Skeletal muscle cell (primary cell): ENCODE data around the gene IL27RA.
"Not testable (repeated sequence)": the region's sequence is repeated elsewhere in the genome, so short reads cannot be mapped to it uniquely, and the experiment has no call there.

Experiments used
- DNase-seq: peaks from one replicate; pipeline ENCODE4 v3.0.0-alpha.2; 2010; ENCODE audit warnings: low read depth
- H3K4me3 ChIP-seq: 2 replicates; pipeline ENCODE4 v1.5.1; 2011; ENCODE audit warnings: low read depth, mild to moderate bottlenecking, control low read depth, low read length, moderate library complexity

Gene IL27RA

DNA sequence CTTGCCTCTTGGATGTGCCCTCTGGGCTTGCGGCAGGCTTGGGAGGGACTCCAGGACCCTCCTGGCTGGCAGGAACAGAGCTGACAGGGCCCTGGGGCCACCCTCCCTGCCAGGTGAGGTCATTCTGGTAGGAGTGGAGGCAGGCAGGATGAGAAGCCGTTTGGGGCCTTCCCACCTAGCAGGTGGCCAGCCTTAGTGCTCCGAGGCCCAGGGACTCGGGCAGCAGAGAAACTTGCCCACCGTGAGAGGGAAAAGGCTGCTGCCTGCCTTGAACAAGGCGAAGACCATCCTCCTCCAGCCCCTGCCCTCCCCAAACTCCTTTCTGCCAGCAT is 34.0 kb upstream of the IL27RA start:
- H3K4me3 ChIP-seq, result no peak overlapping the region
- DNase-seq, result no peak

DNA sequence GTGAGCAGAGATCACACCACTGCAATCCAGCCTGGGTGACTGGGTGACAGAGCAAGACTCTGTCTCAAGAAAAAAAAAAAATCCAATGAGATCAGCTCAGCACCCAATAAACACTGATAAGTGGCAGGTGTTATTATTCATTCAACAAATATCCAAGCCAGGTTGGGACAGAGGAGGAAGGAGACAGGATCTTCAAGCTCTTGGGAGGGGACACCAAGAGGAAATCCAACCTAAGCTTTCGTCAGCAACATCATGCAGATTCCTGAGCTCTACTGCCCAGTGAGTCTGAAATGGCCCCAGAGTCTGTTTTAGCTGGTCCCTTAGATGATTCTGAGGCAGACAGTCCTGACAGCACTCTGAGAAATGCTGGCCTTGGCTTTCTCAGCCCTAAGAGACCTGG is 33.1 kb upstream of the IL27RA start:
- no peak for DNase-seq
- no peak overlapping the region for H3K4me3 ChIP-seq

DNA sequence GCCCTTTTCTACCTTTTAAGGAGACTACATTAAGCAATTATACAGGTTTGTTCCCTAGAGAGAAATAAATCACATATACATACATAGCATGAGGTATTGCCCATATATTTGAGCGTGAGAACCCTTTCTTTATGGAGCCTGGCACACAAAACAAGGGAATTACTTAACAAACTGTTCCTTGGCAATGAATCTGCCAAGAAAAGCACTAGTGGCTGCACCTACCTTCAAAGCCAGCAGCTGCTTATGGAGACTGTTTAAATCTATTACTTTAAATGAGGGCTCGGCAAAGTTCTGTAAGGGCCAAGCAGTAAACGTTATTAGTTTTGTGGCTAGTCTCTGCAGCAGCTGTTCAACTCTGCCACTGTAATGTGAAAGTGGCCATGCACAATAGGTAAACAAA is 32.5 kb upstream of the IL27RA start:
- H3K4me3 ChIP-seq, result no peak overlapping the region
- DNase-seq, result no peak

DNA sequence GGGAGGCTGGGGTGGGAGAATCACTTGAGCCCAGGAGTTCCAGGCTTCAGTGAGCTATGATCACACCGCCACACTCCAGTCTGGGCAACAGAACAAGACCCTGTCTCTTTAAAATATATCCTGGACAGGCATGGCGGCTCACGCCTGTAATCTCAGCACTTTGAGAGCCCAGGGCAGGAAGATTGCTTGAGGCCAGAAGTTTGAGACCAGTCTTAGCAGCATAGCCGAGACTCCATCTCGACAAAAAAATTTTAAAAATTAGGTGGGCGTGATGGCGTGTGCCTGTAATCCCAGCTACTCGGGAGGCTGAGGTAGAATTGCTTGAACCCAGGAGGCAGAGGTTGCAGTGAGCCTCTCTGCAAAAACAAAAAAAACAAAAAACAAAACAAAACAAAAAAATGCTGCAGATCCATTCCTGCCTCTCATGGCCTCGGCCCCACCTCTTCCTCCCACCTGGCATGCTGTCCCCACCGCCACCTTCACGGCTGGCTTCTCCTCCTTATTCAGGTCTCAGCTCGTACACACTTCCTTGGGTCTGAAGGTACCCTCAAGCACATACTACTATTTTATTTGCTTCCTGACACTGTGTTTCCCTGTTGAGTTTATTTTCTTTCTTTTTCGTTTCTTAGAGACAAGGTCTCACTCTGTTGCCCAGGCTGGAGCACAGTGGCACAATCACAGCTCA is 30.7 kb upstream of the IL27RA start:
- H3K4me3 ChIP-seq, result no peak overlapping the region
- no peak for DNase-seq

DNA sequence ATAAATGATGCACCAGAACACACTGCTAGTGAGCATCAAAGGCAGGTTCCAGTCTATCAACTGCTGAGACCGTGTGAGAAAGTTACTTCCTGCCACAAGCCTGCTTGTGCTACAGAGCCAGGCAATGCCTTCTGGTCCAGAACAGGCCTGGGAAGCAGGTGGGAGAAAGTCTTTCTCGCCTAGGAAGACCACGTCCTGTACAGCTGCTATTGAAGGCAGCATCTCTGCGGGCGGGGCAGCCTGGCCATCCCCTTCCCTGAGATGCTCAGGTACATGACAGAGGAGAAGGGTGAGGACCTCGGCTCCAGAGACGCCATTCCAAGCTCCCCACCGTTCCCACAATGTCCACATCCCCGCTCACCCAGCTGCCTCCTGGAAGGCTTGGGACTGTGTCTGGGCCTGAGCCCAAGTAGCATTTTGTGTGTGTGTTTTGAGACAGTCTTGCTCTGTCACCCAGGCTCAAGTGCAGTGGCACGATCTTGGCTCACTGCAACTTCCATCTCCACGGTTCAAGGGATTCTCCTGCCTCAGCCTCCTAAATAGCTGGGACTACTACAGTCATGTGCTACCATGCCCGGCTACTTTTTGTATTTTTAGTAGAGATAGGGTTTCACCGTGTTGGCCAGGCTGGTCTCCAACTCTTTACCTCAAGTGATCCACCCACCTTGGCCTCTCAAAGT is 28.9 kb upstream of the IL27RA start:
- no peak overlapping the region for H3K4me3 ChIP-seq
- DNase-seq, result no peak

DNA sequence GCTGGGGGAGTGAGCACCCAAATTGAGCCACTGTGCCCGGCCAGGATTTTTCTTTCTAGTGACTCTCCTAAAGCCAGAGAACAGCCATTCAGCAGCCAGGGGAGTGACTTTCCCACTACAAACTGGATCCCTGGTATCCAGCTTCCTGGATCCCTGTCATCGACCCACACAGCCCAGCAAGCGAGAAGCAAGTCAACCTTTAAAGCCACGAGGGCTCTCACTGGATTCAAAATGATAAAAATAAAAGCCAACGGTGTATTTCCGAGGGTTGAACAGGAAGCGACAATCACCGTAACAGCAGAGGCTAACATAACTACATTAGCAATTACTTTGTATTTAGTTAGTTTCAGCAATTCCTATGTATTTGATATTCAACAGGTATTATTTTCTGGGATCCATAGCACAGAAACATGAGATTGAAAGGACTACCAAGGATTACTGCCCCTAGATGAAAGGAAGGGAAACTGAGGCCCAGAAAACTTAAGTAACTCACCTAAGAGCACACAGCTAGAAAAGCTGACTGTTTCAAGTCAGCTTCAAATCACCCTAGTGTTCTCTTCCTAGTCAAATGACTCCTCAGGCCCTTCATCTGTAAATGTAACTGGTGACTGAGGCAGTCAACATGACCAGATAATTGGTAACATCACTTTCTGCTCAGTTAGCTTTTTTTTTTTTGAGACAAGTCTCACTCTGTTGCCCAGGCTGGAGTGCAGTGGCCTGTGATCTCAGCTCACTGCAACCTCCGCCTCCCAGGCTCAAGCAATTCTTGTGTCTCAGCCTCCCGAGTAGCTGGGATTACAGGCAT is 28.1 kb upstream of the IL27RA start:
- H3K4me3 ChIP-seq, result no peak overlapping the region
- no peak for DNase-seq

DNA sequence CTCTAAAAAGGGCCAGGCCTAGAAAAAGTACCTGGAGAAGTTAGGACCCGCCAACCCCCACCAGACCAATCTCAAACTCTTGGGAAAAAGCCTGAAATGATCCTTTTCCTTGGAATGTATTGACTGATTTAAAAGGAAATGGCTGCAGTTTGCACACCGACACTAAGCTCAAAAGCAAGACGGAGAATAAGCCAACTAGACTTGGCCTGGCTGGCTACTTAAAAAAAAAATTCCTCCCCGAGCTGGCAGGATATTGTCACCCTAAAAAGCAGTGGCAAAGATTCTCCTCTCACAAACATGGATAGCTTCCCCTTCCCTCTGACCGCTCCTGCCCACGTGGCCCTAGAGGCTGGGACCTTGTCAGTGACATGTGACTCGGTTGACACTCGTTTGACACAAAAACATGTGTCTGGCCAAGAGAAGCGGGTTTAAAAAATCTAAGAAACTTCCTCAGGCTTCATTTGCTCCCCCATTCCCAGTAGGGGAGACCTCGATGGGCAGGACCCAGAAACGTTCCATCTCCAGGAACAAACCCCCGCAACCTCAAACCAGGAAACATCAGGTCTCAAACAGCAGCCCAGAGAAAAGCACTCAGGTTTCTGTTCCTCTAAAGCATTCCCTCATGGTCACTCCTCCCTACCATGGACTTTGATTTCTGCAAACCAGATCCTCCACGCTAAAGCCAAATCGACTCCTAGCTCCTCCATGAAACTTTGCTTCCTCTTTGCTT is 26.8 kb upstream of the IL27RA start:
- H3K4me3 ChIP-seq, result no peak overlapping the region
- no peak for DNase-seq

DNA sequence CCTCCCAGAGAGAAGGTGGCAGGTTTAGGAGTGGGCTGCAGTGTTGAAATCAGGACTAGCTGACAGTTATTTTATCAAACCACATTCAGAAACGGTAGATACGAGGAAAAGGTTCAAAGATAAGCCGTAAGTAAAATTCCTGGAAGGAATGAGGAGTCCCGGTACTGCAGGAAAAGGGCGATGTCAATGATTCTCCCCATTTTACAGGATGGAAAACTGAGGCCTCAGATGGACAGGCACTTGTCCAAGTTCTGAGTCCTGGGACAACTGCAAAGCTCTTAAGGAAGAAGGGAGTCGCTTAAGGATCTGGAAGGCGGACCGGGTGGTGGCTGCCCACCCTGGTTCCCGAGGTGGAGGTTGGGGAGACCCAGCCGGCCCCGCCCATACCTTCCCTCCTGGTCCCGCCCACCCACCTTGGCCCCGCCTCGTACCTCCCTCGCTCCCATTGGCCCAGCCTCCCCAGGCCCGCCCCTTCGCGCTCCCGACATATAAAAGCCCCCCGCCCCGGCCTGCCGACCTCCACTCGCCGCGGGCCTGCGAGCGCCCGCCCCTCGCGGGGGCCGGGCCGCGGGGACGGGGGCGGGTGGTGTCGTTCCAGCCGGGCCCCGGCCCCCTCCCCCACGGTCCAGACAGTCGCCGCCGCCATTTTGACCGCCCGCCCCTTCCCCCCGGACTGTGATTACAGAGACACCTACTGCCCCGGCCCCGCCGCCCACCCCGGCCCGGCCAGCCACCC is 26.0 kb upstream of the IL27RA start:
- peak; percentile 47 for DNase-seq
- peak overlapping the region; percentile 72 for H3K4me3 ChIP-seq

DNA sequence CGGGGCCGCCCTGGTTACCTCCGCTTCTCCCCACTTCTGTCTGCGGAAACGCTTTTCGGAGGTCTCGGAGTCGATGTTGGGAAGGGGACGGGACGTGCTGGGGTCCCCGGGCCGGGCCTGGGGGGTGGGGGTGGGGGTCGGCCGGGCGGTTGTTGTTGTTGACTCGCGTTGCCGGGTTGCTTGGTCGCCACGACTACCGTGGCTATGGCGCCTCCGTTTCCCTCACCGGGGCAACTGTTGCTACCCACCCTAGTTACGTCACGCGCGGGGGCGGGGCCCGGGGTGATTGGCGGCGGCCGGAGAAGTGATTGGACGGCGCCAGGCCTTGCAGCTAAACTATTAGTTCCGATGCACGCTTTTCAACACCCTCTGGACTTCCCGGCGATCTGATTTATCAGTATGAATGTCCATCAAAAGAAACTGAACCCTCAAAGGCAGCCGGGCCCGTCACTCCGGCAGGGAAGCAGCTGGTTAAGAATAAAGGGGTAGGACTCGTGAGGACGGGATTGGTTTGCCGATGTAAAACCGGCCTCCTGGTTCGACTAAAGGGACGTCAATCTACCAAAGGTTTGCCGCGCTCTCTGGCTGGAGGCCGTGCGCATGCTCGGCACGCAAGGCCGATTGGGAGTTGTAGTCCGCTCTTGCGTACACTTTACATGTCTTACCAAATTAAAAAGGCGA is 25.3 kb upstream of the IL27RA start, which contains the start of gene RFX1:
Gene RFX1 (minus strand): TSS at position 236 of the 681 bp plus-strand sequence. CDS start 12,477 bp downstream, outside the sequence.
- peak within 1 kb of the TSS; percentile 72 for H3K4me3 ChIP-seq
- DNase-seq, result peak; percentile 100

DNA sequence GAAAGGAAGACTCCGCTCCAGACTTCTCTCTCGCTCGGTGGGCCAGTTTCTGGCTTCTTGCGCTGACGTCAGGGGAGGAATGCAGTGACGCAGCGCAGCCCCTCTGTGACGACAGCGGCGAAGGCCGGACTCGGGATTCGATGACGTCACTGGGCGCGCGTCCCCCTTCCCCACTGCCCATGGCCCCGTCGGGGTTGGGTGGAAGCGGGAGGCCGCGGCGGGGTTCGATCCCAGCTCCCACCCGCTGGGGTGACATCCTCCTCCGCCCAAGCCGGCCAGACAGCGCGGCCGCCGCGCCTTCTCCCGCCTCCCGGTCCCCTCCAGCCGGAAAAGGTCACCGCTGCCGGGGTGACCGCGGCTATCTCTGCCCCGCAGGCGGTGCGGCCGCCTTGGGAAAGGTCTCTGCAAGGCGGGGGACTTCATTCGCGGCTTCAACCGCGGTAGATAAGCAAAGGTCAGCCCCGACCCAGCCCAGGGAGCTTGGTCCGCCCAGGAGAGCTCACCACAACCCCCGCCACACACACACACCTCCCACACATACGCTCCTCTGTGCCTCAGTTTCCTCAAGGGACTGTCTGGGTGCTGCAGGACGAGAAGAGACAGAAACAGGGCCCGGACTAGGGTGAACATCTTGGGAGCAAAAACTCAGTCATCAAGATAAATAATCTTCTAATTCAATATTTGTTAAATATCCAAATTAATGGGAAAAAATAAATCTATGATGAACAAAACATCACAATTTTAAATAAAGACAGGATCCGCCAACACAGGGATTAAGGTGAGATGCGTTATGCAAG is 24.6 kb upstream of the IL27RA start:
- H3K4me3 ChIP-seq, result peak overlapping the region; percentile 72
- DNase-seq, result no peak

DNA sequence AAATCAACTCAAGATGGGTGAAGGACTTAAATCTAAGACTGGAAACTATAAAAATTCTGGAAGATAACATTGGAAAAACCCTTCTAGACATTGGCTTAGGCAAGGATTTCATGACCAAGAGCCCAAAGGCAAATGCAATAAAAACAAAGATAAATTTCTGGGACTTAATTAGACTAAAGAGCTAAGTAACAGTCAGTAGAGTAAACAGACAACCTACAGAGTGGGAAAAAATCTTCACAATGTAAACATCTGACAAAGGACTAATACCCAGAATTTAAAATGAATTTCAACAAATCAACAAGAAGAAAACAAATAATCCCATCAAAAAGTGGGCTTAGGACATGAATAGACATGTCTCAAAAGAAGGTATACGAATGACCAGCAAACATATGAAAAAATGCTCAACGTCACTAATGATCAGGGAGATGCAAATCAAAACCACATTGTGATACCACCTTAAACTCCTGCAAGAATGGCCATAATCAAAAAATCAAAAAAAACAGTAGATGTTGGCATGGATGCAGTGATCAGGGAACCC is 19.1 kb upstream of the IL27RA start:
- DNase-seq, result no peak
- H3K4me3 ChIP-seq, result no peak overlapping the region

DNA sequence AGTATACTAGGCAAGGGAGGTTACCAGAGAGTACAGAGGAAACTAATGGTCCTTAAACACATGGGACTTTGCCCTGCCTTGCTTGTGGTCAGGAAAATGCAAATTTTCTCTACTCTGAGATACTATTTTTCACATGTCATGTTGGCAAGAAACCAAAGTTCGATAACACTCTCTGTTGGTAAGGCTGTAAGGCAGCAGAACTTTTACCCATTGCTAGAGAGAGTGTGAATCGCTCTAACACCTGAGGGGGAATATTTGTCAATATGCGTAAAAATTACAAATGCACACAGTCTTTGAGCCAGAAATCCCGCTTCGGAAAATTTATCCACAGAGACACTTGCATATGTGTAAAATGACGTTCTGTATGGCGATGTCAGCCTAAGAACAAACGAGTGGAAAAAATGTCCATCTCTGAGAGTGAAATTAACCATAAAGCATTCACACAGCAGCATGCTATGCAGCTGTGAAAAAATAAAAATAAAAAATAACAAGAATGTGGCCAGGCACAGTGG is 16.0 kb upstream of the IL27RA start:
- DNase-seq, result no peak
- no peak overlapping the region for H3K4me3 ChIP-seq

DNA sequence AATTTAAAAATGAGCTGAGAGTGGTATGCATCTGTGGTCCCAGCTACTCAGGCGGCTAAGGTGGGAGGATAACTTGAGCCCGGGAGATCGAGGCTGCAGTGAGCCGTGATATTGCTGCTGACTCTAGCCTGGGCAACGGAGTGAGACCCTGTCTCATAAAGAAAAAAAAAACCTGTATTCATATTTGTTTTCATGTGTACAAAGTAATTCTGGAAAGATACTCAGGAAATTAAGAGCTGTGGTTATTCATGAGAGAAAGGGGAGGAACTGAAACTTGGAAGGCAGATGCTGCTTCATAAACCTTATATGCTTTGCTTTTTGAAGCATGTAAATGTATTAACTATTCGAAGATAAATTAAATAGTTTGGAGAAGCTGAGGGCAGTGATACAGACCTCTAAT is 12.5 kb upstream of the IL27RA start:
- DNase-seq, result no peak
- no peak overlapping the region for H3K4me3 ChIP-seq

DNA sequence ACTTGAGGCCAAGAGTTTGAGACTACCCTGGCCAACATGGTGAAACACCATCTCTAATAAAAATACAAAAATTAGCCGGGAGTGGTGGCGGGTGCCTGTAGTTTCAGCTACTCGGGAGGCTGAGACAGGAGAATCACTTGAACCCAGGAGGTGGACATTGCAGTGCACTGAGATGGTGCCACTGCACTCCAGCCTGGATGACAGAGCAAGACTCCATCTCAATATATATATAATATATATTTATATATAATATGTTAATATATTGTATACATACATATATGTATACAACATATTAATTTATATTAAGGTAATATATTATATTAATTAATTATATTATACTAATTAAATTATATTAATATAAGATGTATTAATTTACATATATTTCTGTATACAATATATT is 11.8 kb upstream of the IL27RA start:
- H3K4me3 ChIP-seq, DNase-seq: not testable (repeated sequence)

DNA sequence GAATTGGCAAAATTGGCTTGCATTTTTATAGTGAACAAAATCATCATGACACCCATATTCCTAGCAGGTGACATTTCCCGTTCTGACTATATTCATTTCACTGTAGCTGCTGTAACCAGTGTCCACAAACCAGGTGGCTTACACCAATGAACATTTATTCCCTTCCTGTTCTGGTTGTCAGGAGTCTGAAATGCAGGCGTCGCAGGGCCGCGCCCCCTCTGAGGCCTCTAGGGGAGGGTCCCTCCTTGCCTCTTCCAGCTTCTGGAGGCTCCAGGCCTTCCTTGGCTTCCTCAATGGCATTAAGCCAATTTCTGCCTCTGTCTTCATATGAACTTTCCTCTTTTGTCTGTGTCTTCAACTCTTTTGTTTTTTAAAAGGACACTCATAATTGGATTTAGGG is 10.1 kb upstream of the IL27RA start:
- no peak for DNase-seq
- H3K4me3 ChIP-seq, result no peak overlapping the region

DNA sequence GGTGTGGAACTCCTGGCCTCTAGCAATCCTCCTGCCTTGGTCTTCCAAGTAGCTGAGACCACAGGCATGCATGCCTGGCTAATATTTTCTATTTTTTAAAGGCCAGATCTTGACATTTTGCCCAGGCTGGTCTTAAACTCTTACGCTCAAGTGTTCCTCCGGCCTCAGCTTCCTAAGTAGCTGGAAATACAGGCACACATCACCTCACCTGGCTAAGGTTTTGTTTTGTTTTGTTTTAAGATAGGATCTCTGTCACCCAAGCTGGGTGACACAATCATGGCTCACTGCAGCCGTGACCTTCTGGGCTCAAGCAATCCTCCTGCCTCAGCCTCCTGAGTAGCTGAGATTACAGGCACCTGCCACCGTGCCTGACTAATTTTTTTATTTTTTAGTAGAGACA is 9.1 kb upstream of the IL27RA start:
- no peak for DNase-seq
- no peak overlapping the region for H3K4me3 ChIP-seq

DNA sequence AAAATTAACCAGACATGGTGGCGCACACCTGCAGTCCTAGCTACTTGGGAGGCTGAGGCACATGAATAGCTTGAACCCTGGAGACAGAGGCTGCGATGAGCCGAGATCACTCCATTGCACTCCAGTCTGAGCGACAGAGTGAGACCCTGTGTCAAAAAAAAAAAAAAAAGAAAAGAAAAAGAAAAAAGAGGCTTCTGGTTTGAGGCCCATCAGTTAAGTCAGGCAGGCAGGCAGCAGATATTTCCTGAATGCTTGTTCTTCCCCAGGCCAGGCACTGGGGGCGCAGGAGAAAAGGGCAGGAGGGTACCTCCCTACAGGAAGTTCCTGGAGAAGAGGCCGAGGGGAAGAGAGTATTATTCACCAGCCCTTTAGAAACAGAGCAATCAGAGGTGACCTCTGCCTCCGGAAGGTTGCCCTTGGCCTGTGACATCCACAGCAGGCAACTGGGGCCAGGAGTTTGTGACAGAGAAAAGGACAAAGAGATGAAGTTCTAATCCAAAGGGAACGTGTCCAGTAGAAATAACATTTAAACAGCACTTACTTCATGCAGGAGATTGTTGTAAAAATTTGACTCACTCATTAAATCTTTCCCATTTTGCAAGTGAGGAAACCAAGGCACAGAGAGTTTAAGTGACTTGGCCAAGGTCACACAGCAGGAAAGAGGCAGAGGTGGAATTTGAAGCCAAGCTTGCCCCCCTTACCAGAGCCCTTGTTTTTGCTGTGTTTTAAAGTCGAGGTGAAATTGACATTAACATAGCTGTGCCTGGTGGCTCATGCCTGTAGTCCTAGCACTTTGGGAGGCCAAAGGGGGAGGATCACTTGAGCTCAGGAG is 7.9 kb upstream of the IL27RA start:
- no peak for DNase-seq
- no peak overlapping the region for H3K4me3 ChIP-seq
